HG03565 (cell line): ENCODE data around the gene SUV39H1.
"Not testable (repeated sequence)": the region's sequence is repeated elsewhere in the genome, so short reads cannot be mapped to it uniquely, and the experiment has no call there.

ENCODE experiments used
- ATAC-seq: cut with Tn5 transposase; IDR thresholded peaks from one replicate; pipeline ENCODE4 v1.9.1; 2021; ENCODE audit warnings: mild to moderate bottlenecking, moderate library complexity; ENCODE audit not compliant: unreplicated experiment

The SUV39H1 gene

GRCh38 chrX:48685416-48685815 lies 11.1 kb upstream of the SUV39H1 start:
- no peak for ATAC-seq

DNA sequence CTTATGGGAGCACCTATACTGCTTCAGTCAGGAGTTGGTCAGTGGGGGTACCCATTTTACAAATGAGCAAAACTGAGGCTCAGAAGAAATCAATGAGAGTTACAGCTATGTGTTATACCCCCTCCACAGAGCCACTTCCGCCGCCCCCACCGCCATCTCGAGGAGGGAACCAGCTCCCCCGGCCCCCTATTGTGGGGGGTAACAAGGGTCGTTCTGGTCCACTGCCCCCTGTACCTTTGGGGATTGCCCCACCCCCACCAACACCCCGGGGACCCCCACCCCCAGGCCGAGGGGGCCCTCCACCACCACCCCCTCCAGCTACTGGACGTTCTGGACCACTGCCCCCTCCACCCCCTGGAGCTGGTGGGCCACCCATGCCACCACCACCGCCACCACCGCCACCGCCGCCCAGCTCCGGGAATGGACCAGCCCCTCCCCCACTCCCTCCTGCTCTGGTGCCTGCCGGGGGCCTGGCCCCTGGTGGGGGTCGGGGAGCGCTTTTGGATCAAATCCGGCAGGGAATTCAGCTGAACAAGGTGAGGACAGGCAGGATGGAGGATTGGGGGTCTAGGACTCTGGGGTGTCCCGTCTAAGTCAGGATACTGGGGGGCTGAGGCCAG lies 7.9 kb upstream of the SUV39H1 start:
- ATAC-seq, result no peak

GRCh38 chrX:48689208-48689920 lies 7.2 kb upstream of the SUV39H1 start:
- ATAC-seq, result no peak

- not testable (repeated sequence) for ATAC-seq
Measured at GRCh38 chrX:48691746-48692145, 4.8 kb upstream of the SUV39H1 start.

DNA sequence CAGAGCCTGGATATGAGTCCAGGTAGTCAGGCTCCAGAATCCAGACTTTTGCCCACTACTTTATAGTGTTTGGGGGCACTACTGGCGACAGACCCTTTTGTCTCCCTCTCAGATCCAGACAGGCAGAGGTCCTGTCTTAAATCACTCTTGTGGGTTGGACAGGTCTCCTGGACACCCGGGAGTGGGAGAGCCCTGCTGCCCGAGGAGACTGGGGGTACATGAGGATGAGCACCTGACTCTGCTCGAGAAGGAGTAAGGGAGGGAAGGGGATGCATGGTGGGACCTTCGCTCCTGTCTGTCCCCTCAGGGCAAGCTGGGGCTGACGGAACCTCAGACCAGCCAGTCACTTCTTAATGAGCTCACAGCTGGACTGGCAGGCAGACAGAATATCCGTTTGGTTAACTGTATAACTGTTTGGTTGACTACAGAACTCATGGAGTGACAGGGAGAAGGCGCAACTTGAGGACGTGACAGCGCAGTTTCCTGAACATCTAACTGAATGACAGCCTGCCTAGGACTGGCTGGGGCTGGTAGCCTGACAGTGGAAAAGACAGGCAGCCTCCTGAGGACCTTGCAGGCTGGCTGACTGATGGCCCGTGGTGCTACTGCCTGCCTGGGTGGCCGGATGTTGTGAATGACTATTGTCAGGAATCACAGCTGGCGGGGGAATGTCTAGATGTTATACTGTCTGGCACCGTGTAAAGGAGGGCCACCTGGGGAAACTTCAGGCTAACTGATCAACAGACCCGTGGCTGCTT lies 1.6 kb upstream of the SUV39H1 start:
- ATAC-seq, result no peak

DNA sequence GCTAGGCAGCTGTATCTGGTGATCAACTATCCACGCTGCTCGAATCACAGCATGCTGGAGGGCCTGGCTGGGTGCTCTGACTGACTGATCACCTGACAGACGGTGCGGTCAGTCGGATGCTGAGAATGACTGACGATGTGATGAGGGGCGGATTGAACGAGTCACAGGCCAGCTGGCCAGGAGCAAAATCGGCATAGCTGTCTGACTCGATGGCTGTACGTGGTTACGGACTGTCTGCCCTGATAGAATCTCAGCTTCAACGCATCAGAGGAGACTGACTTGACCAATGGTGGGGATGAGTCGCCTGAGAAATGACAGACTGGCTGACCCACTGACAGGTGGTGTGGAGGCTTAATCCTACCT lies 1.0 kb upstream of the SUV39H1 start:
- no peak for ATAC-seq

DNA sequence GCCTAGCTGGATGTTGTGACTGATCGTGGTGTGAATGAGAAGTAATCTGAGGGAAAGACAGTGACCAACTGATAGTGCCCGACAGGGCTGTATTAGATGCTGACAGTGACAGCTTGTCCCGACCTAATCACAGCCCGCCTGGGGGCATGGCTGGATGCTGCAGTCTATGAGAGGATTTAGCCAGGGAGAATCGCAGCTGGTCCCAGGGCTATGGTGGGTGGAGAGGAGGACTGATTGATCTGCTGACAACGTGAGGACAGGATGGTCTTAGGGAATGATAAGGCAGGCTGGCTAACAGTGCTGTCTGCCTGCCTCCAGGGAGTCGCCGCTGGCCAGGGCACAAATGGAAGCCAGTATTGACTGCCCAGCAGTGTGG lies 621 bp upstream of the SUV39H1 start:
- ATAC-seq, result no peak

- ATAC-seq, result peak; percentile 11
Measured at GRCh38 chrX:48696909-48697727, 584 bp downstream of the SUV39H1 start.

- ATAC-seq, result no peak
Measured at GRCh38 chrX:48698306-48698705, 1.8 kb downstream of the SUV39H1 start.

DNA sequence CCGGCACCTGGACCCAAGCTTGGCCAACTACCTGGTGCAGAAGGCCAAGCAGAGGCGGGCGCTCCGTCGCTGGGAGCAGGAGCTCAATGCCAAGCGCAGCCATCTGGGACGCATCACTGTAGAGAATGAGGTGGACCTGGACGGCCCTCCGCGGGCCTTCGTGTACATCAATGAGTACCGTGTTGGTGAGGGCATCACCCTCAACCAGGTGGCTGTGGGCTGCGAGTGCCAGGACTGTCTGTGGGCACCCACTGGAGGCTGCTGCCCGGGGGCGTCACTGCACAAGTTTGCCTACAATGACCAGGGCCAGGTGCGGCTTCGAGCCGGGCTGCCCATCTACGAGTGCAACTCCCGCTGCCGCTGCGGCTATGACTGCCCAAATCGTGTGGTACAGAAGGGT lies 3.7 kb downstream of the SUV39H1 start:
- ATAC-seq, result no peak

GRCh38 chrX:48700951-48701653 lies 4.6 kb downstream of the SUV39H1 start:
- ATAC-seq, result no peak

- no peak for ATAC-seq
Measured at GRCh38 chrX:48702032-48702431, 5.5 kb downstream of the SUV39H1 start.

DNA sequence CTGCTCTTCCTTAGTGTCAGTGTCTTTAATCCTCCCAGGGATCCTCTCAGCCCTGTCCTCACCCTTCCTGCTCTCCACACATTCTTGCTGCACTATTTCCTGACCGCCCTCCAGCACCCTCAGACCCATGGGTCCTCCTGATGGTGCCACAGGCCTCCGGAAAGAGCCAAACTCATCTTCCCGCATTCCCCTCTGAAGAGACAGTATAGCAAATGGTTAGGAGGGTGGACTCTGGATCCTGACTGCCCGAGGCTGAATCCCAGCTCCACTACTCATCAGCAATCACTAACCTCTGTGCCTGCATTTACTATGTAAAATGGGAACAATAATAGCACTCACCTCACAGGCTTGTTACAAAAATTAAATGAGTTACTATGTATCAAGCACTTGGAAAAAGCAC lies 6.2 kb downstream of the SUV39H1 start:
- ATAC-seq, result no peak

GRCh38 chrX:48703228-48703627 lies 6.7 kb downstream of the SUV39H1 start:
- ATAC-seq, result no peak

GRCh38 chrX:48703642-48704481 lies 7.3 kb downstream of the SUV39H1 start:
- no peak for ATAC-seq

GRCh38 chrX:48705871-48706270 lies 9.3 kb downstream of the SUV39H1 start:
- no peak for ATAC-seq

DNA sequence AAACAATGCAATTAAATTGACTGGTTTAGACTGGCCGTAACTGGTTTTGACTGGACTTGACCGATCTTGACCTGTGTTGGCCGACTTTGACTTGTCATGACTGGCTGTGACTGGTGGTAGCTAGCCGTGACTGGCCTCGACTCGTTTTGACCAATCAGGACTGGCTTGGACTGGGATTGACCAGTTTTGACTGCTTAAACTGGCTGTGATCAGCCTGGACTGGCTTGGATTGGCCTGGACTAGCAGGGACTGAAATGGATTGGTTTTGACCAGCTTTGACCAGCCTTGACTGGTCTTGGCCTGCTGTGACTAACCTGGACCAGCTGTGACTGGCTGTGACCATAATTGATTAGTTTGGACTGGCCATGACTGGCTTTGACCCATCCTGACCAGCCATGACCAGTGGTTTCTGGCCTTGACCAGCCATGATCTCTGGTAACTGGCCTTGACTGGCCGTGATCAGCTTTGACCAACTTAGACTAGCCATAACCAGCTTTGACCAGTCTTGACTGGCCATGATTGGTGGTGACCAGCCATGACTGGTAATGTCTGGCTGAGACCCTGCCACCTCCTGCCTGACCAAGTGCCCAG lies 13.1 kb downstream of the SUV39H1 start:
- ATAC-seq, result no peak

GRCh38 chrX:48711162-48711928 lies 14.8 kb downstream of the SUV39H1 start:
- ATAC-seq, result no peak
